Measurements from ENCODE around the gene CLRN3. TPM values are rescaled to one million over a fixed set of nuclear protein-coding genes. Genes with fewer than 3 reads are reported as not detected.

The CLRN3 gene
- total and polyA plus RNA-seq, 2 experiments from 2014 or later: not detected

- TF ChIP-seq, protein P1, sequence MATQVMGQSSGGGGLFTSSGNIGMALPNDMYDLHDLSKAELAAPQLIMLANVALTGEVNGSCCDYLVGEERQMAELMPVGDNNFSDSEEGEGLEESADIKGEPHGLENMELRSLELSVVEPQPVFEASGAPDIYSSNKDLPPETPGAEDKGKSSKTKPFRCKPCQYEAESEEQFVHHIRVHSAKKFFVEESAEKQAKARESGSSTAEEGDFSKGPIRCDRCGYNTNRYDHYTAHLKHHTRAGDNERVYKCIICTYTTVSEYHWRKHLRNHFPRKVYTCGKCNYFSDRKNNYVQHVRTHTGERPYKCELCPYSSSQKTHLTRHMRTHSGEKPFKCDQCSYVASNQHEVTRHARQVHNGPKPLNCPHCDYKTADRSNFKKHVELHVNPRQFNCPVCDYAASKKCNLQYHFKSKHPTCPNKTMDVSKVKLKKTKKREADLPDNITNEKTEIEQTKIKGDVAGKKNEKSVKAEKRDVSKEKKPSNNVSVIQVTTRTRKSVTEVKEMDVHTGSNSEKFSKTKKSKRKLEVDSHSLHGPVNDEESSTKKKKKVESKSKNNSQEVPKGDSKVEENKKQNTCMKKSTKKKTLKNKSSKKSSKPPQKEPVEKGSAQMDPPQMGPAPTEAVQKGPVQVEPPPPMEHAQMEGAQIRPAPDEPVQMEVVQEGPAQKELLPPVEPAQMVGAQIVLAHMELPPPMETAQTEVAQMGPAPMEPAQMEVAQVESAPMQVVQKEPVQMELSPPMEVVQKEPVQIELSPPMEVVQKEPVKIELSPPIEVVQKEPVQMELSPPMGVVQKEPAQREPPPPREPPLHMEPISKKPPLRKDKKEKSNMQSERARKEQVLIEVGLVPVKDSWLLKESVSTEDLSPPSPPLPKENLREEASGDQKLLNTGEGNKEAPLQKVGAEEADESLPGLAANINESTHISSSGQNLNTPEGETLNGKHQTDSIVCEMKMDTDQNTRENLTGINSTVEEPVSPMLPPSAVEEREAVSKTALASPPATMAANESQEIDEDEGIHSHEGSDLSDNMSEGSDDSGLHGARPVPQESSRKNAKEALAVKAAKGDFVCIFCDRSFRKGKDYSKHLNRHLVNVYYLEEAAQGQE (IDR thresholded peaks at IDR 0.05; ENCODE audit: unreplicated experiment): no peak
- TF ChIP-seq POLR2AphosphoS5 (IDR thresholded peaks at IDR 0.05; ENCODE audit: low read depth): no peak
- no peak for TF ChIP-seq NANOG (IDR thresholded peaks at IDR 0.05; ENCODE audit: borderline replicate concordance)
- TF ChIP-seq CREB1 (CRISPR knock-in tag; IDR thresholded peaks at IDR 0.05; ENCODE audit: low read depth): no peak
Observed at GRCh38 chr10:127849224-127849623, 43.5 kb downstream of the CLRN3 start (continued).

DNA sequence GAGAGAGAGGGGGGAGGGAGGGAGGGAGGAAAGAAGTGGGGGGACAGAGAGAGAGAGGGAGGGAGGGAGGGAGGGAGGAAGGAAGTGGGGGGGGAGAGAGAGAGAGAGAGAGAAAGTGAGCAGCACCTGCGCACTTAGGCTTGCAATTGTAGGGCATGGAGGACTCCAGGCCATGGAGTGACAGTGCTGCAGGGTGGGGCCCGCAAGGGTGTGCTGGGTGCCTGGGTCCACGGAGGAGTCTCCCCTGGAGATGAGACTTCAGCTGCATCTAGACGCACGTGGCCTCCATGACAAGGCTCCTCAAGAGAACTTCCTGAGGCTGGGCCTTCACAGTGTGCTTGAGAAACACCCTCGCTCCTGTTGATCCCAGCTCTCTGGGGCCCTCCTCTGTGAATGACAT lies 44.5 kb downstream of the CLRN3 start:
- H3K27ac Mint-ChIP-seq: no peak overlapping the region
- no peak overlapping the region for H2AFZ ChIP-seq
- H3K9me3 Mint-ChIP-seq: peaks cover 3% of the 10 kb centered on the region; the same call in 1 of the 3 replicates
- H3K36me3 ChIP-seq (ENCODE audit: insufficient read depth): no peaks in the 10 kb centered on the region
- no peaks in the 10 kb centered on the region for H3F3A ChIP-seq (replicated peaks; ENCODE audit: low read depth)
- no peaks in the 10 kb centered on the region for H3K79me2 ChIP-seq (replicated peaks; ENCODE audit: insufficient read depth)
- no peaks in the 10 kb centered on the region for H3K9me2 ChIP-seq (ENCODE audit: insufficient read depth)
- TF ChIP-seq JUNB (IDR thresholded peaks at IDR 0.05; ENCODE audit: unreplicated experiment): no peak
- H3K27me3 ChIP-seq (ENCODE audit: insufficient read depth): no peaks in the 10 kb centered on the region
- no peaks in the 10 kb centered on the region for H3K36me3 Mint-ChIP-seq (ENCODE audit: low read depth)
- DNase-seq (ENCODE audit: low spot score) (no peak), ATAC-seq (no peak)
- peaks cover 8% of the 10 kb centered on the region; the same call in 1 of the 2 replicates for H3K4me1 ChIP-seq (ENCODE audit: insufficient read depth)
- no peak overlapping the region for H3K4me2 ChIP-seq
- H3K4me1 Mint-ChIP-seq: peaks cover 5% of the 10 kb centered on the region; the same call in 2 of the 3 replicates
- H3K4me3 Mint-ChIP-seq: no peak overlapping the region
- peaks cover 2% of the 10 kb centered on the region for H3K27me3 Mint-ChIP-seq (ENCODE audit: insufficient read depth, low read depth, poor library complexity)
- H3K27ac ChIP-seq (ENCODE audit: low read depth): no peak overlapping the region
- H3K4me3 ChIP-seq: no peak overlapping the region
- H4K20me1 ChIP-seq (replicated peaks; ENCODE audit: insufficient read depth): no peaks in the 10 kb centered on the region

DNA sequence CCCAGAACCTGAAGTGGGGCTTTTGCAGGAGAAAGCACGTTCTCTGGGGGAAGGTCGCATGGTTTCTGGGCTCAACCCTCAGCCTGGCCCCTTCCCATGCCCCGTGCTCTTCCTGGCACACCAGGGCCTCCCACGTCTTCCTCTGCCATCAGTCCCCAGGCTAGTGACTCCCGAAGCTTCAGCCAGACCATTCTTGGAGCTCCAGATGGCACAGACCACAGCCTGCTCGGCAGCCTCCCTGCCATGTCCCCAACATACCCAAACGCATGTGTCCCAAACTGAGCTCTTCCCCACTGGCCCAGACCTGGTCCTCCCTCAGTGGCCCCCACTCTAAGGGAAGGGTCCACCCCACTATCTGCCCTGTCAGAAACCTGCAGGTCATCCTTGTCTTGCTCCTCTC lies 47.0 kb downstream of the CLRN3 start:
- peaks cover 2% of the 10 kb centered on the region for H3K27me3 Mint-ChIP-seq (ENCODE audit: insufficient read depth, low read depth, poor library complexity)

More for the DNA sequence above, 47.0 kb downstream of the CLRN3 start:
- Histone ChIP-seq H3K79me2 (replicated peaks; ENCODE audit: insufficient read depth) (no peaks in the 10 kb centered on the region), H4K20me1 (replicated peaks; ENCODE audit: insufficient read depth) (no peaks in the 10 kb centered on the region), H3F3A (replicated peaks; ENCODE audit: low read depth) (no peaks in the 10 kb centered on the region), H3K9me2 (ENCODE audit: insufficient read depth) (no peaks in the 10 kb centered on the region), H3K27me3 (ENCODE audit: insufficient read depth) (no peaks in the 10 kb centered on the region), H3K36me3 (ENCODE audit: insufficient read depth) (no peaks in the 10 kb centered on the region), H2AFZ (no peak overlapping the region), H3K4me3 (no peak overlapping the region), H3K27ac (ENCODE audit: low read depth) (no peak overlapping the region), H3K4me2 (no peak overlapping the region), H3K4me1 (ENCODE audit: insufficient read depth) (peaks cover 7% of the 10 kb centered on the region; the same call in 1 of the 2 replicates)
- DNase-seq (ENCODE audit: low spot score) (no peak), ATAC-seq (no peak)
- Mint-ChIP-seq H3K27ac (no peak overlapping the region), H3K9me3 (peaks cover 3% of the 10 kb centered on the region; the same call in 1 of the 3 replicates), H3K4me3 (no peak overlapping the region), H3K4me1 (peaks cover 5% of the 10 kb centered on the region; the same call in 2 of the 3 replicates), H3K36me3 (ENCODE audit: low read depth) (no peaks in the 10 kb centered on the region)
- no peak for TF ChIP-seq CREB1 (CRISPR knock-in tag; IDR thresholded peaks at IDR 0.05; ENCODE audit: low read depth)
- TF ChIP-seq JUNB (IDR thresholded peaks at IDR 0.05; ENCODE audit: unreplicated experiment): no peak
- no peak for TF ChIP-seq NANOG (IDR thresholded peaks at IDR 0.05; ENCODE audit: borderline replicate concordance)
- TF ChIP-seq ZNF114 (CRISPR knock-in tag; IDR thresholded peaks at IDR 0.05): no peak
- TF ChIP-seq POLR2AphosphoS5 (IDR thresholded peaks at IDR 0.05; ENCODE audit: low read depth): no peak
- no peak for TF ChIP-seq EZH2phosphoT487 (IDR thresholded peaks at IDR 0.05; ENCODE audit: unreplicated experiment)
- TF ChIP-seq, protein P2, sequence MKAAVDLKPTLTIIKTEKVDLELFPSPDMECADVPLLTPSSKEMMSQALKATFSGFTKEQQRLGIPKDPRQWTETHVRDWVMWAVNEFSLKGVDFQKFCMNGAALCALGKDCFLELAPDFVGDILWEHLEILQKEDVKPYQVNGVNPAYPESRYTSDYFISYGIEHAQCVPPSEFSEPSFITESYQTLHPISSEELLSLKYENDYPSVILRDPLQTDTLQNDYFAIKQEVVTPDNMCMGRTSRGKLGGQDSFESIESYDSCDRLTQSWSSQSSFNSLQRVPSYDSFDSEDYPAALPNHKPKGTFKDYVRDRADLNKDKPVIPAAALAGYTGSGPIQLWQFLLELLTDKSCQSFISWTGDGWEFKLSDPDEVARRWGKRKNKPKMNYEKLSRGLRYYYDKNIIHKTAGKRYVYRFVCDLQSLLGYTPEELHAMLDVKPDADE (IDR thresholded peaks at IDR 0.05): no peak
- no peak for TF ChIP-seq EZH2 (IDR thresholded peaks at IDR 0.05; ENCODE audit: low read depth, unreplicated experiment)
- TF ChIP-seq, protein P1 (IDR thresholded peaks at IDR 0.05; ENCODE audit: unreplicated experiment): no peak
- TF ChIP-seq CTCF (conservative IDR thresholded peaks at IDR 0.05; ENCODE audit: low read depth in 2 of 2): no peak
- TF ChIP-seq ZNF331 (CRISPR knock-in tag; IDR thresholded peaks at IDR 0.05; ENCODE audit: low read depth): no peak
- no peak for TF ChIP-seq STAT1 (IDR thresholded peaks at IDR 0.05; ENCODE audit: unreplicated experiment)

Measured in GM23338 (cell line).